T-helper 17 cell (primary cell): ENCODE results near the gene WFDC11. TPM values are rescaled to one million over a fixed set of nuclear protein-coding genes. Genes with fewer than 3 reads are reported as not detected.

ENCODE experiments used
- ATAC-seq: fragments of 150-1000 bp; cut with Tn5 transposase; 2 replicates; pipeline ENCODE4 v1.10.0; 2021; ENCODE audit warnings: mild to moderate bottlenecking, moderate library complexity
- DNase-seq, 3 donors: peaks; one replicate each; pipeline versions ENCODE4 v3.0.0 to v3.0.0-alpha.2; 2020 to 2021
- H3K9me3 ChIP-seq: one replicate; pipeline ENCODE4 v1.7.0; 2013; ENCODE audit warnings: low read length, mild to moderate bottlenecking; ENCODE audit not compliant: control insufficient read depth, poor library complexity, severe bottlenecking
- H3K27ac Mint-ChIP-seq: one replicate; pipeline ENCODE4 v1.8.0; 2022; ENCODE audit warnings: mild to moderate bottlenecking, moderate library complexity, mixed read lengths
- H3K27me3 Mint-ChIP-seq: one replicate; pipeline ENCODE4 v1.8.0; 2022; ENCODE audit warnings: mixed read lengths
- H3K36me3 Mint-ChIP-seq: one replicate; pipeline ENCODE4 v1.8.0; 2022; ENCODE audit warnings: low read depth, mixed read lengths
- H3K4me1 Mint-ChIP-seq: one replicate; pipeline ENCODE4 v1.8.0; 2022; ENCODE audit warnings: mild to moderate bottlenecking, mixed read lengths
- H3K4me3 Mint-ChIP-seq: one replicate; pipeline ENCODE4 v1.8.0; 2022; ENCODE audit warnings: mild to moderate bottlenecking, moderate library complexity, mixed read lengths
- total RNA-seq, 4 donors: library from RNA in 2 of 4; stranded (reverse) in 2 of 4; gene quantifications; one replicate each; pipeline ENCODE4 v1.2.3 and lab custom pipeline; 2022 to 2026

WFDC11 gene
- total RNA-seq, 2 donors from 2014 or later: not detected

DNA sequence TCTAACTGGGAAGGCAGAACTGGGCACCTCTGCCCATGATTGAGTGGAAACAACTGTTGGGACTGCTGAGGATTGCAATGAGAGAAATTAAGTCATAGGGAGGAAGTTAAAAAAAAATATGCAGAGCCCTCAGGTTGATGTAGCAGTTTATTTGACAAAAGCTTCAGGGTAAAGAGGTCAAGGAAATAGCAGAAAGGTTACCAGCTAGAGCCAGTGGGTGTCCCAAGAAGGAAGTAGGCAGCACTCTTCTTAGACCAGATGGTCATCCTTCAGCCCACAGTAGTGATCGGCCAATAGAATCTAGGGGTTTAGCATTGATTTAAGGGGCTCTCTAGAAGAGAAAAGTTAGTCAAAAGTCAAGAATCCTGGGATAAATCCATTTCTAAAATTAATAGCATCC lies 62.2 kb downstream of the WFDC11 start:
- Mint-ChIP-seq H3K4me3 (no peak overlapping the region), H3K27me3 (peaks cover 12% of the 10 kb centered on the region), H3K4me1 (no peaks in the 10 kb centered on the region), H3K27ac (no peak overlapping the region), H3K36me3 (no peaks in the 10 kb centered on the region)
- DNase-seq (no peak), ATAC-seq (no peak)
- no peaks in the 10 kb centered on the region for H3K9me3 ChIP-seq

Other genes starting within 250 kb of the WFDC11 start
- under 1 TPM in 1 of 2 donors, not detected in 1; 0.96 TPM for gene WFDC2, start 200.5 kb downstream of the WFDC11 start, total RNA-seq
- not detected for gene SPINT3, start 154.6 kb downstream of the WFDC11 start, total RNA-seq
- gene WFDC6, start 130.8 kb downstream of the WFDC11 start, total RNA-seq: not detected
- not detected for gene EPPIN, start 122.8 kb downstream of the WFDC11 start, total RNA-seq
- not detected for gene WFDC8, start 91.0 kb downstream of the WFDC11 start, total RNA-seq
- gene WFDC10A, start 40.5 kb downstream of the WFDC11 start, total RNA-seq: not detected
- not detected for gene WFDC9, start 39.0 kb downstream of the WFDC11 start, total RNA-seq
- gene WFDC13, start 31.8 kb upstream of the WFDC11 start, total RNA-seq: not detected
- not detected for gene WFDC10B, start 34.8 kb upstream of the WFDC11 start, total RNA-seq
- gene SPINT4, start 52.1 kb upstream of the WFDC11 start, total RNA-seq: not detected
- gene WFDC3, start 121.6 kb upstream of the WFDC11 start, total RNA-seq: under 1 TPM in 1 of 2 donors, not detected in 1; 0.70 TPM
- 10 to 100 TPM; 10.4 to 14.1 TPM for gene DNTTIP1, start 121.7 kb upstream of the WFDC11 start, total RNA-seq
- 1 to 10 TPM in 1 of 2 donors, not detected in 1; 1.4 TPM for gene UBE2C, start 142.4 kb upstream of the WFDC11 start, total RNA-seq
- gene TNNC2, start 157.1 kb upstream of the WFDC11 start, total RNA-seq: 1 to 10 TPM in 1 of 2 donors, under 1 TPM in 1; 0.99 to 5.5 TPM
- gene SNX21, start 163.6 kb upstream of the WFDC11 start, total RNA-seq: 1 to 10 TPM; 1.9 to 3.1 TPM
- gene ACOT8, start 187.2 kb upstream of the WFDC11 start, total RNA-seq: 10 to 100 TPM; 18.8 to 22.3 TPM
- gene ZSWIM3, start 187.4 kb upstream of the WFDC11 start, total RNA-seq: 1 to 10 TPM in 1 of 2 donors, under 1 TPM in 1; 0.89 to 1.2 TPM
- gene ZSWIM1, start 211.0 kb upstream of the WFDC11 start, total RNA-seq: 10 to 100 TPM in 1 of 2 donors, 1 to 10 TPM in 1; 8.0 to 10.2 TPM
- 1 to 10 TPM in 1 of 2 donors, under 1 TPM in 1; 0.94 to 1.3 TPM for gene SPATA25, start 217.4 kb upstream of the WFDC11 start, total RNA-seq
- 1 to 10 TPM; 1.5 to 2.1 TPM for gene NEURL2, start 221.0 kb upstream of the WFDC11 start, total RNA-seq
- gene CTSA, start 221.1 kb upstream of the WFDC11 start, total RNA-seq: 100 to 1,000 TPM; 121 to 200 TPM
- gene PLTP, start 241.9 kb upstream of the WFDC11 start, total RNA-seq: 1 to 10 TPM in 1 of 2 donors, not detected in 1; 1.5 TPM